Measurements from ENCODE around the gene UBE2E2.

Gene UBE2E2

DNA sequence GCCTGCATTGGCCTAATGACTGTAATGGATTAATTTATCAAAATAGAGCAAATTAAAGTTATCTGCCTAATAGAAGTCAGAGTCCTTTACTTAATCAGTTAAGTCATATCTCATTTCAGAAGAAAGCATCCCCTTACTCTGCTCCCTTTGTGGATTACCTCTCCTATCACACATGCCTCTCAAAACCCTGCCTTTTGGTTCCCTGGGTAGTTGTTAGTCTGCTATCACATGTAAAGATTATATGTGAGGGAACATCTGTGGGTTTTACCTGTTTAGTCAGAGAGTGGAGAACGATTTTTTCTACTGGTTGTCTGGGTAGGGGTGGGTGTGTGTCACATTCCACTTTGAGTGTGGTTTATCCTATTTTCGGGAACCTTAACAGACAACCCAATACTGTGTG lies 16.4 kb downstream of the UBE2E2 start:
- TF ChIP-seq TAF1 (IDR thresholded peaks at IDR 0.05; ENCODE audit: borderline replicate concordance, insufficient read depth, low read length) (no peak), SIN3A (IDR thresholded peaks at IDR 0.05; ENCODE audit: borderline replicate concordance, insufficient read depth, low read length) (no peak), POLR2AphosphoS5 (IDR thresholded peaks at IDR 0.05; ENCODE audit: low read depth, low read length) (no peak), FOXP2 (optimal IDR thresholded peaks at IDR 0.05; ENCODE audit: borderline replicate concordance, extremely low read depth, extremely low read length, insufficient read depth) (no peak)
- TF ChIP-seq, protein P1, sequence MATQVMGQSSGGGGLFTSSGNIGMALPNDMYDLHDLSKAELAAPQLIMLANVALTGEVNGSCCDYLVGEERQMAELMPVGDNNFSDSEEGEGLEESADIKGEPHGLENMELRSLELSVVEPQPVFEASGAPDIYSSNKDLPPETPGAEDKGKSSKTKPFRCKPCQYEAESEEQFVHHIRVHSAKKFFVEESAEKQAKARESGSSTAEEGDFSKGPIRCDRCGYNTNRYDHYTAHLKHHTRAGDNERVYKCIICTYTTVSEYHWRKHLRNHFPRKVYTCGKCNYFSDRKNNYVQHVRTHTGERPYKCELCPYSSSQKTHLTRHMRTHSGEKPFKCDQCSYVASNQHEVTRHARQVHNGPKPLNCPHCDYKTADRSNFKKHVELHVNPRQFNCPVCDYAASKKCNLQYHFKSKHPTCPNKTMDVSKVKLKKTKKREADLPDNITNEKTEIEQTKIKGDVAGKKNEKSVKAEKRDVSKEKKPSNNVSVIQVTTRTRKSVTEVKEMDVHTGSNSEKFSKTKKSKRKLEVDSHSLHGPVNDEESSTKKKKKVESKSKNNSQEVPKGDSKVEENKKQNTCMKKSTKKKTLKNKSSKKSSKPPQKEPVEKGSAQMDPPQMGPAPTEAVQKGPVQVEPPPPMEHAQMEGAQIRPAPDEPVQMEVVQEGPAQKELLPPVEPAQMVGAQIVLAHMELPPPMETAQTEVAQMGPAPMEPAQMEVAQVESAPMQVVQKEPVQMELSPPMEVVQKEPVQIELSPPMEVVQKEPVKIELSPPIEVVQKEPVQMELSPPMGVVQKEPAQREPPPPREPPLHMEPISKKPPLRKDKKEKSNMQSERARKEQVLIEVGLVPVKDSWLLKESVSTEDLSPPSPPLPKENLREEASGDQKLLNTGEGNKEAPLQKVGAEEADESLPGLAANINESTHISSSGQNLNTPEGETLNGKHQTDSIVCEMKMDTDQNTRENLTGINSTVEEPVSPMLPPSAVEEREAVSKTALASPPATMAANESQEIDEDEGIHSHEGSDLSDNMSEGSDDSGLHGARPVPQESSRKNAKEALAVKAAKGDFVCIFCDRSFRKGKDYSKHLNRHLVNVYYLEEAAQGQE (IDR thresholded peaks at IDR 0.05; ENCODE audit: insufficient read depth in 1 of 2, low read depth in 2 of 2, low read length in 2 of 2), result no peak

DNA sequence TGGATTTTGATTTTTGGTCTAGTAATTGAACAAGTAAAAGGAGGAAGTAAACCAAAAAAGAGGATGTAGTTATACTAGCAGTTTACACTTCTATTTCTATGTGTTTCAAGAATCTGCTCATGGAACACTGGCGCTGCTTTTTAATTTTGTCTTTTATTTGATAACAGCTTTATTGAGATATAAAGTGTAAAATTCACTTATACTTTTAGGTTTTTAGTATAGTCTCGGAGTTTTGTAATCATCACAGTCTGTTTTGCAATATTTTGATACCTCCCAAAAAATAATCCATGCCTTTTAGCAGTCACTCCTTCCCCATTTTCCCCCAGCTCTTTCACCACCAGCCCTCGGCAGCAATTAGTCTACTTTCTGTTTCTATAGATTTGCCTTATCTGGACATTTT lies 18.0 kb downstream of the UBE2E2 start:
- TF ChIP-seq, protein P1 (IDR thresholded peaks at IDR 0.05; ENCODE audit: insufficient read depth in 1 of 2, low read depth in 2 of 2, low read length in 2 of 2), result no peak
- TF ChIP-seq TAF1 (IDR thresholded peaks at IDR 0.05; ENCODE audit: borderline replicate concordance, insufficient read depth, low read length) (no peak), FOXP2 (optimal IDR thresholded peaks at IDR 0.05; ENCODE audit: borderline replicate concordance, extremely low read depth, extremely low read length, insufficient read depth) (no peak), POLR2AphosphoS5 (IDR thresholded peaks at IDR 0.05; ENCODE audit: low read depth, low read length) (no peak), SIN3A (IDR thresholded peaks at IDR 0.05; ENCODE audit: borderline replicate concordance, insufficient read depth, low read length) (no peak)

- TF ChIP-seq FOXP2 (optimal IDR thresholded peaks at IDR 0.05; ENCODE audit: borderline replicate concordance, extremely low read depth, extremely low read length, insufficient read depth) (no peak), SIN3A (IDR thresholded peaks at IDR 0.05; ENCODE audit: borderline replicate concordance, insufficient read depth, low read length) (no peak), POLR2AphosphoS5 (IDR thresholded peaks at IDR 0.05; ENCODE audit: low read depth, low read length) (no peak), TAF1 (IDR thresholded peaks at IDR 0.05; ENCODE audit: borderline replicate concordance, insufficient read depth, low read length) (no peak)
- TF ChIP-seq, protein P1 (IDR thresholded peaks at IDR 0.05; ENCODE audit: insufficient read depth in 1 of 2, low read depth in 2 of 2, low read length in 2 of 2), result no peak
Observed at GRCh38 chr3:23232016-23232415, 28.9 kb downstream of the UBE2E2 start.

- TF ChIP-seq TAF1 (IDR thresholded peaks at IDR 0.05; ENCODE audit: borderline replicate concordance, insufficient read depth, low read length) (no peak), FOXP2 (optimal IDR thresholded peaks at IDR 0.05; ENCODE audit: borderline replicate concordance, extremely low read depth, extremely low read length, insufficient read depth) (no peak), POLR2AphosphoS5 (IDR thresholded peaks at IDR 0.05; ENCODE audit: low read depth, low read length) (no peak), SIN3A (IDR thresholded peaks at IDR 0.05; ENCODE audit: borderline replicate concordance, insufficient read depth, low read length) (no peak)
- TF ChIP-seq, protein P1 (IDR thresholded peaks at IDR 0.05; ENCODE audit: insufficient read depth in 1 of 2, low read depth in 2 of 2, low read length in 2 of 2), result no peak
Observed at GRCh38 chr3:23232854-23233253, 29.7 kb downstream of the UBE2E2 start.

DNA sequence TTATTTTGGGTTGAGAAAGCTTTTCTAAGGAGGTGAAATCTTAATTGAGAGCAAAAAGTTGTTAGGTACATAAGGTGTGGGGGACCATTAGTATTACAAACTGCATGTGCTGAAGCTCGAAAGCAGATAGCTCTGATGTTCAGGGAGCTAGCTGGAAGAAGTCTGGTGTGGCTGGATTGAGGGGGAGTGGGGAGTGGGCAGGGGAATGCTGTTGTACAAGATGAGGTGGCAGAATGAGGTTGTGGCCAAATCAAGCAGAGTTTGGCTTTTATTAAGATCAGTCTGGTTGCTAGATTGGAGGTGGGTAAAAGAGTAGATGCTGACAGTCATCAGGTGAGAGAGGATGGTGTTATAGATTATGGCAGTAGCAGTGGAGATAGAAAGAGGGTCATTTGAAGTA lies 32.1 kb downstream of the UBE2E2 start:
- TF ChIP-seq POLR2AphosphoS5 (IDR thresholded peaks at IDR 0.05; ENCODE audit: low read depth, low read length), result no peak
- no peak for TF ChIP-seq TAF1 (IDR thresholded peaks at IDR 0.05; ENCODE audit: borderline replicate concordance, insufficient read depth, low read length)
- no peak for TF ChIP-seq FOXP2 (optimal IDR thresholded peaks at IDR 0.05; ENCODE audit: borderline replicate concordance, extremely low read depth, extremely low read length, insufficient read depth)
- TF ChIP-seq, protein P1 (IDR thresholded peaks at IDR 0.05; ENCODE audit: insufficient read depth in 1 of 2, low read depth in 2 of 2, low read length in 2 of 2), result no peak
- TF ChIP-seq SIN3A (IDR thresholded peaks at IDR 0.05; ENCODE audit: borderline replicate concordance, insufficient read depth, low read length), result no peak
